Stimulated activated CD4-positive, alpha-beta T cell treated with anti-CD3 and anti-CD28 coated beads, Interleukin-15, amount 100 ng/mL, for 24 hours (primary cell): ENCODE results near the gene LRMDA.

Experiments used
- DNase-seq: peaks from one replicate; pipeline ENCODE4 v3.0.0-alpha.2; 2020

Gene LRMDA

GRCh38 chr10:76397181-76398042 lies 966.0 kb downstream of the LRMDA start:
- no peak for DNase-seq

- DNase-seq = no peak
These were observed 966.8 kb downstream of the LRMDA start for GRCh38 chr10:76398043-76398710.

- no peak for DNase-seq
These were observed 967.8 kb downstream of the LRMDA start for GRCh38 chr10:76399226-76399625.

GRCh38 chr10:76401006-76401405 lies 969.6 kb downstream of the LRMDA start:
- no peak for DNase-seq

GRCh38 chr10:76403912-76404311 lies 972.5 kb downstream of the LRMDA start:
- no peak for DNase-seq

- DNase-seq = no peak
These were observed 973.1 kb downstream of the LRMDA start for GRCh38 chr10:76404531-76404930.

- DNase-seq = no peak
These were observed 974.5 kb downstream of the LRMDA start for GRCh38 chr10:76405922-76406321.

GRCh38 chr10:76408646-76409045 lies 977.2 kb downstream of the LRMDA start:
- no peak for DNase-seq

- DNase-seq = no peak
These were observed 980.5 kb downstream of the LRMDA start for GRCh38 chr10:76411729-76412435.

- no peak for DNase-seq
These were observed 984.1 kb downstream of the LRMDA start for GRCh38 chr10:76415554-76415953.

GRCh38 chr10:76416642-76417041 lies 985.2 kb downstream of the LRMDA start:
- DNase-seq = no peak

- no peak for DNase-seq
These were observed 989.3 kb downstream of the LRMDA start for GRCh38 chr10:76420725-76421124.

GRCh38 chr10:76422769-76423168 lies 991.3 kb downstream of the LRMDA start:
- no peak for DNase-seq

- no peak for DNase-seq
These were observed 997.3 kb downstream of the LRMDA start for GRCh38 chr10:76428551-76429367.

- no peak for DNase-seq
These were observed 998.1 kb downstream of the LRMDA start for GRCh38 chr10:76429368-76430060.

GRCh38 chr10:76430061-76430645 lies 998.7 kb downstream of the LRMDA start:
- no peak for DNase-seq

- DNase-seq = no peak
These were observed 1000.9 kb downstream of the LRMDA start for GRCh38 chr10:76432016-76433012.

GRCh38 chr10:76433161-76434005 lies 1002.0 kb downstream of the LRMDA start:
- no peak for DNase-seq

- DNase-seq = no peak
These were observed 1003.7 kb downstream of the LRMDA start for GRCh38 chr10:76435157-76435556.
